Central memory CD8-positive, alpha-beta T cell (primary cell): Measurements from ENCODE around the gene LRRC4.

Experiments used
- ATAC-seq: fragments of 150-1000 bp; cut with Tn5 transposase; replicated peaks from 2 replicates; pipeline ENCODE4 v1.10.0; 2022; ENCODE audit warnings: mild to moderate bottlenecking, moderate FRiP score, moderate number of reproducible peaks; ENCODE audit not compliant: poor library complexity, severe bottlenecking; ENCODE audit errors: extremely low read depth
- DNase-seq, 2 donors: peaks; one replicate each; pipeline ENCODE4 v3.0.0; 2021; ENCODE audit warnings: low spot score in 2 of 2
- H3K27ac Mint-ChIP-seq: one replicate; pipeline ENCODE4 v1.8.0; 2022; ENCODE audit warnings: low read depth, mild to moderate bottlenecking, moderate library complexity, mixed read lengths
- H3K27me3 Mint-ChIP-seq: one replicate; pipeline ENCODE4 v1.8.0; 2022; ENCODE audit warnings: mixed read lengths
- H3K36me3 Mint-ChIP-seq: one replicate; pipeline ENCODE4 v1.8.0; 2022; ENCODE audit warnings: mild to moderate bottlenecking, moderate library complexity, mixed read lengths; ENCODE audit not compliant: insufficient read depth
- H3K4me1 Mint-ChIP-seq: one replicate; pipeline ENCODE4 v1.8.0; 2022; ENCODE audit warnings: mixed read lengths
- H3K4me3 Mint-ChIP-seq: one replicate; pipeline ENCODE4 v1.8.0; 2022; ENCODE audit warnings: mild to moderate bottlenecking, moderate library complexity, mixed read lengths
- H3K9me3 Mint-ChIP-seq: one replicate; pipeline ENCODE4 v1.8.0; 2022; ENCODE audit warnings: mixed read lengths

LRRC4 gene

GRCh38 chr7:128069373-128070364 lies 38.4 kb upstream of the LRRC4 start:
- DNase-seq (no peak), ATAC-seq (no peak)
- Mint-ChIP-seq H3K27me3 (no peaks in the 10 kb centered on the region), H3K4me1 (no peaks in the 10 kb centered on the region), H3K36me3 (peaks cover 1% of the 10 kb centered on the region), H3K4me3 (no peak overlapping the region), H3K9me3 (no peaks in the 10 kb centered on the region), H3K27ac (no peak overlapping the region)

- no peak overlapping the region for H3K4me3 Mint-ChIP-seq
- H3K27ac Mint-ChIP-seq = no peak overlapping the region
- H3K36me3 Mint-ChIP-seq = peaks cover 1% of the 10 kb centered on the region
Measured at GRCh38 chr7:128068785-128069184, 37.5 kb upstream of the LRRC4 start.

GRCh38 chr7:128067983-128068382 lies 36.7 kb upstream of the LRRC4 start:
- no peaks in the 10 kb centered on the region for H3K27me3 Mint-ChIP-seq
- H3K4me3 Mint-ChIP-seq = no peak overlapping the region
- ATAC-seq = no peak
- no peak for DNase-seq
- H3K27ac Mint-ChIP-seq = no peak overlapping the region
- no peaks in the 10 kb centered on the region for H3K9me3 Mint-ChIP-seq
- H3K36me3 Mint-ChIP-seq = peaks cover 1% of the 10 kb centered on the region
- H3K4me1 Mint-ChIP-seq = peaks cover 9% of the 10 kb centered on the region

More at GRCh38 chr7:128068785-128069184, 37.5 kb upstream of the LRRC4 start:
- Mint-ChIP-seq H3K4me1 (peaks cover 6% of the 10 kb centered on the region), H3K27me3 (no peaks in the 10 kb centered on the region), H3K9me3 (no peaks in the 10 kb centered on the region)
- no peak for DNase-seq
- no peak for ATAC-seq

- Mint-ChIP-seq H3K9me3 (no peaks in the 10 kb centered on the region), H3K4me3 (no peak overlapping the region), H3K27ac (no peak overlapping the region), H3K4me1 (peaks cover 9% of the 10 kb centered on the region), H3K36me3 (peaks cover 1% of the 10 kb centered on the region), H3K27me3 (no peaks in the 10 kb centered on the region)
- no peak for ATAC-seq
- no peak for DNase-seq
Measured at GRCh38 chr7:128066858-128067257, 35.6 kb upstream of the LRRC4 start.

GRCh38 chr7:128066395-128066794 lies 35.2 kb upstream of the LRRC4 start:
- Mint-ChIP-seq H3K4me3 (no peak overlapping the region), H3K9me3 (no peaks in the 10 kb centered on the region), H3K27me3 (no peaks in the 10 kb centered on the region), H3K36me3 (peaks cover 1% of the 10 kb centered on the region), H3K27ac (no peak overlapping the region), H3K4me1 (peaks cover 9% of the 10 kb centered on the region)
- DNase-seq (no peak), ATAC-seq (no peak)

GRCh38 chr7:128065872-128066271 lies 34.6 kb upstream of the LRRC4 start:
- Mint-ChIP-seq H3K9me3 (no peaks in the 10 kb centered on the region), H3K27ac (no peak overlapping the region), H3K36me3 (peaks cover 4% of the 10 kb centered on the region), H3K4me3 (no peak overlapping the region), H3K27me3 (no peaks in the 10 kb centered on the region), H3K4me1 (peaks cover 9% of the 10 kb centered on the region)
- ATAC-seq (no peak), DNase-seq (no peak)

GRCh38 chr7:128063088-128063487 lies 31.9 kb upstream of the LRRC4 start:
- Mint-ChIP-seq H3K4me1 (peaks cover 28% of the 10 kb centered on the region), H3K27ac (no peak overlapping the region), H3K27me3 (no peaks in the 10 kb centered on the region), H3K9me3 (no peaks in the 10 kb centered on the region), H3K36me3 (peaks cover 5% of the 10 kb centered on the region), H3K4me3 (no peak overlapping the region)
- ATAC-seq = no peak
- no peak for DNase-seq

GRCh38 chr7:128060018-128060417 lies 28.8 kb upstream of the LRRC4 start:
- Mint-ChIP-seq H3K4me3 (no peak overlapping the region), H3K27me3 (no peaks in the 10 kb centered on the region), H3K4me1 (peaks cover 28% of the 10 kb centered on the region), H3K36me3 (peaks cover 5% of the 10 kb centered on the region), H3K9me3 (no peaks in the 10 kb centered on the region), H3K27ac (peak overlapping the region; percentile 77)
- ATAC-seq (no peak), DNase-seq (no peak)

- Mint-ChIP-seq H3K27ac (peak overlapping the region; percentile 77), H3K36me3 (peaks cover 7% of the 10 kb centered on the region), H3K4me1 (peaks cover 27% of the 10 kb centered on the region), H3K4me3 (peak overlapping the region; percentile 8), H3K27me3 (no peaks in the 10 kb centered on the region), H3K9me3 (no peaks in the 10 kb centered on the region)
- DNase-seq (no peak), ATAC-seq (peak; percentile 93)
Measured at GRCh38 chr7:128059143-128059988, 28.1 kb upstream of the LRRC4 start.

- Mint-ChIP-seq H3K27me3 (no peaks in the 10 kb centered on the region), H3K9me3 (no peaks in the 10 kb centered on the region), H3K4me3 (no peak overlapping the region), H3K36me3 (peaks cover 7% of the 10 kb centered on the region), H3K27ac (no peak overlapping the region), H3K4me1 (peaks cover 25% of the 10 kb centered on the region)
- DNase-seq (no peak), ATAC-seq (no peak)
Measured at GRCh38 chr7:128057909-128058308, 26.7 kb upstream of the LRRC4 start.

GRCh38 chr7:128056901-128057300 lies 25.7 kb upstream of the LRRC4 start:
- Mint-ChIP-seq H3K9me3 (no peaks in the 10 kb centered on the region), H3K4me3 (no peak overlapping the region), H3K36me3 (peaks cover 7% of the 10 kb centered on the region), H3K27ac (no peak overlapping the region), H3K4me1 (peaks cover 35% of the 10 kb centered on the region), H3K27me3 (no peaks in the 10 kb centered on the region)
- DNase-seq (no peak), ATAC-seq (no peak)

- Mint-ChIP-seq H3K4me1 (peaks cover 46% of the 10 kb centered on the region), H3K9me3 (no peaks in the 10 kb centered on the region), H3K27me3 (no peaks in the 10 kb centered on the region), H3K4me3 (no peak overlapping the region), H3K27ac (no peak overlapping the region), H3K36me3 (peaks cover 4% of the 10 kb centered on the region)
- ATAC-seq (no peak), DNase-seq (no peak)
Measured at GRCh38 chr7:128055637-128056036, 24.4 kb upstream of the LRRC4 start.
